ENCODE measurements around the gene REXO1.
A peak's percentile ranks its signal among the peaks of the same experiment; 100 is the strongest.
"Not testable (repeated sequence)": the region's sequence is repeated elsewhere in the genome, so short reads cannot be mapped to it uniquely, and the experiment has no call there.

REXO1 gene, protein sequence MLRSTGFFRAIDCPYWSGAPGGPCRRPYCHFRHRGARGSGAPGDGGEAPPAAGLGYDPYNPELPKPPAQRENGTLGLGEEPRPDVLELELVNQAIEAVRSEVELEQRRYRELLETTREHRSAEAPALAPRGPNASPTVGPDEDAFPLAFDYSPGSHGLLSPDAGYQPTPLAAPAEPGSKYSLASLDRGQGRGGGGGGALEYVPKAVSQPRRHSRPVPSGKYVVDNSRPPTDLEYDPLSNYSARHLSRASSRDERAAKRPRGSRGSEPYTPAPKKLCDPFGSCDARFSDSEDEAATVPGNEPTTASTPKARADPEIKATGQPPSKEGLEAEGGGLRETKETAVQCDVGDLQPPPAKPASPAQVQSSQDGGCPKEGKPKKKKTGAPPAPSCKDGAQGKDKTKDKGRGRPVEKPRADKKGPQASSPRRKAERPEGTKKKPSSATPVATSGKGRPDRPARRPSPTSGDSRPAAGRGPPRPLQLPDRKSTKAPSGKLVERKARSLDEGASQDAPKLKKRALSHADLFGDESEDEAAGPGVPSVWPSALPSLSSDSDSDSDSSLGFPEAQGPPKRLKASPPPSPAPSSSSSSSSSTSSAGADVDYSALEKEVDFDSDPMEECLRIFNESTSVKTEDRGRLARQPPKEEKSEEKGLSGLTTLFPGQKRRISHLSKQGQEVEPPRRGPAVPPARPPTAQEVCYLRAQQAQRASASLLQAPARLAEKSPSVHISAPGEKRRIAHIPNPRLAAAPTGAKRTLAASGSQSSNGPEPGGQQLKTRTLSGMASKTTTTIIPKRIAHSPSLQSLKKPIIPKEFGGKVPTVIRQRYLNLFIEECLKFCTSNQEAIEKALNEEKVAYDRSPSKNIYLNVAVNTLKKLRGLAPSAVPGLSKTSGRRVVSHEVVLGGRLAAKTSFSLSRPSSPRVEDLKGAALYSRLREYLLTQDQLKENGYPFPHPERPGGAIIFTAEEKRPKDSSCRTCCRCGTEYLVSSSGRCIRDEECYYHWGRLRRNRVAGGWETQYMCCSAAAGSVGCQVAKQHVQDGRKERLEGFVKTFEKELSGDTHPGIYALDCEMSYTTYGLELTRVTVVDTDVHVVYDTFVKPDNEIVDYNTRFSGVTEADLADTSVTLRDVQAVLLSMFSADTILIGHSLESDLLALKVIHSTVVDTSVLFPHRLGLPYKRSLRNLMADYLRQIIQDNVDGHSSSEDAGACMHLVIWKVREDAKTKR

DNA sequence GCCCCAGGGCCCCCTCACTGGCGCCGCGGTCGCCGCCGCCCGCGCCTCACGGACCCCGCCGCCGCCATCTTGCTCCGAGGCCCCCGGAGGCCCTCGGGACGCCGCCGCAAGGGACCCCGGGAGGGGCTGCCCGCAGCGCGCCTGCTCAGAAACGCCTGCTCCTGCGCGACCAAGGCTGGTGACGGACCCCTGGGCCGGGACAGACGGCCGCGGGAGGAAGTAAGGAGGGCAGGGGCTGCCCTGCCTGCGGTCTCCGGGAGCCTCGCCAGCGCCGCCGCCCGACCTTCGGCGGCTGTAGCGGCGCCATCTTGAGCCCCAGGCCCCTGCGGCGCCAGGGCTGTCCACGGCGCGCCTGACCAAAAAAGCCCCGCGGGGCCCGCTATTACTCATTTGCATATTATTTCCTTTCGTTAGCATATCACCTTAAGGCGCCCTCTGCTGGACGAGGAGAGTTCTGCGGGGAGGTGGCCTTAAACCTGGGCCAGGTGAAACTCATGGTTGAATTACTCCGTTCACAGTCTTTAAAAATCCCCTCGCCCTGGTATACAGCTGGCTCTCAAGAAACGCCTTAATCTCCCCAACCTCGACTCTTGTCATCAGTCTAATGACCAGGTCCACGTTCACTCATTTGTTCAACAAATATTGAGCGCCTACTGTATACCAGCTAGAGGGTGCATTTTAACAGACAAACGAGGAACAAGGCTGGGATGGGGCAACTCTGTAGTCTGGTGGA lies at the start of gene REXO1:
TSS of gene REXO1 (minus strand) at position 85 of the 733 bp plus-strand sequence. CDS start 125 bp downstream, outside the sequence.
- DNase-seq (ENCODE audit: low read depth): peak; percentile 85

DNA sequence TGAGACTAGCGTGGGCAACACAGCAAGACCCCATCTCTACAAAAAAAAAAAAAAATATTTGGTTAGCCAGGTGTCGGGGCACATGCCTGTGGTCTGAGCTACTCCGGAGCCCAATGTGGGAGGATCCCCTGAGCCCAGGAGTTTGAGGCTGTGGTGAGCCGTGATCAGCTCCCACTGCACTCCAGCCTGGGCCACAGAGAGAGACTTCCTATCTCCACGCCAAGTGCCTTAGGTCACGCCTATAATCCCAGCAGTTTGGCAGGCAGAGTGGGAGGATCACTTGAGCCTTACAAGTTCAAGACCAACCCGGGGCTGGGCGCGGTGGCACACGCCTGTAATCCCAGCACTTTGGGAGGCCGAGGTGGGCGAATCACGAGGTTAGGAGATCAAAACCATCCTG lies 48.2 kb upstream of the REXO1 start:
- DNase-seq (ENCODE audit: low read depth): no peak

DNA sequence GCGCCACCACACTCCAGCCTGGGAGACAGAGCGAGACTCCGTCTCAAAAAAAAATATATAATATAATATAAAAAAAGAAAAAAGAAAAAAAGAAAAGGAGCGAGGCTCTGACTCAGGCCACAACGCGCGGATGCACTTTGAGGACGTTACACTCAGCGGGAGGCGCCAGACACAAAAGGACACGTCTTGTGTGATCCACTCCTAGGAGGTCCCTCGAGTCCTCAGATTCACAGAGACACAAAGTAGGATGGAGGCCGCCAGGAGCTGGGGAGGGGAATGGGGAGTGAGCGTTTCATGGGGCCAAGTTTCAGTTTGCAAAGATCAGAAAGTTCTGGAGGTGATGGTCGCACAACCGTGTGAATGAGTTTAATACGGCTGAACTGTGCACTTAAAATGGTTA lies 45.5 kb upstream of the REXO1 start:
- no peak for DNase-seq (ENCODE audit: low read depth)

DNA sequence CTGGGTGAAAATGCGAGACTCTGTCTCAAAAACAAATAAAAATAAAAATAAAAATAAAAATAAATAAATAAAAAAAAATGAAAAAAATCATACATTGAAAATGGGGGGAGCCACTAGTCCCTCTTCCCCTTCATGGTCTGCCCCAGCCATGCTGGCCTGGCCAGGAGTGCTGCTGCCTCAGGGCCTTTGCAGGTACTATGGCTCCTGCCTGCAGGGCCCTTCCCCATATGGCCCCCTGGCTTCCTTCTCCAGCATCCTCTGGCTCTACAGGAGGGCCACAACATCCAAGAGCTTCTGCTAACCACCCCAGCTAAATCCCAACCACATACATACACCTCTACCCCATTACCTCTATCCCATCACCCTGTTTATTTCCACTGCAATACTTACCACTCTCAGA lies 41.6 kb upstream of the REXO1 start:
- no peak for DNase-seq (ENCODE audit: low read depth)

DNA sequence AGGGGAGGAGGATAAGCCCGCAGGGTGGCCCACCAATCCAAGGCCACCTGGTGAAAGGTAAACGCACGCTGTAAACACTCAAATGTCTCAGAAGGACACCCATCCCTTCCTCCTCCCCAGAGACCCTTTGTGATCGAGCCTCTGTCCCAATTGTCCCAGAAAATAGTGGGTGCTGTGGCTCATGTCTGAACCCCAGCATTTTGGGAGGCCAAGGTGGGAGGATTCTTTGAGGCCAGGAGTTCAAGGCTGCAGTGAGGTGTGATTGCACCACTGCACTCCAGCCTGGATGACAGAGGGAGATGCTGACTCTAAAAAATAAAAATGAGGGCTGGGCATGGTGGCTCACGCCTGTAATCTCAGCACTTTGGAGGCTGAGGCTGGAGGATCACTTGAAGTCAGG lies 40.1 kb upstream of the REXO1 start:
- DNase-seq (ENCODE audit: low read depth): no peak

DNA sequence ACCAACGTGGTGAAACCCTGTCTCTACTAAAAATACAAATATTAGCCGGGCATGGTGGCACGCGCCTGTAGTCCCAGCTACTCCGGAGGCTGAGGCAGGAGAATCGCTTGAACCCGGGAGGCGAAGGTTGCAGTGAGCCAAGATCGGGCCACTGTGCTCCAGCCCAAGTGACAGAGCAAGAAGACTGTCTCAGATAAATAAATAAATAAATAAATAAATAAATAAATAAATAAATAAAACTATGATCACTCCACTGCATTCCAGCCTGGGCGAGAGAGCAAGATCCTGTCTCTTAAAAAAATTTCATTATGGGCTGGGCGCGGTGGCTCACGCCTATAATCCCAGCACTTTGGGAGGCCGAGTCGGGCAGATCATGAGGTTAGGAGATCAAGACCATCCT lies 38.1 kb upstream of the REXO1 start:
- DNase-seq (ENCODE audit: low read depth): not testable (repeated sequence)

DNA sequence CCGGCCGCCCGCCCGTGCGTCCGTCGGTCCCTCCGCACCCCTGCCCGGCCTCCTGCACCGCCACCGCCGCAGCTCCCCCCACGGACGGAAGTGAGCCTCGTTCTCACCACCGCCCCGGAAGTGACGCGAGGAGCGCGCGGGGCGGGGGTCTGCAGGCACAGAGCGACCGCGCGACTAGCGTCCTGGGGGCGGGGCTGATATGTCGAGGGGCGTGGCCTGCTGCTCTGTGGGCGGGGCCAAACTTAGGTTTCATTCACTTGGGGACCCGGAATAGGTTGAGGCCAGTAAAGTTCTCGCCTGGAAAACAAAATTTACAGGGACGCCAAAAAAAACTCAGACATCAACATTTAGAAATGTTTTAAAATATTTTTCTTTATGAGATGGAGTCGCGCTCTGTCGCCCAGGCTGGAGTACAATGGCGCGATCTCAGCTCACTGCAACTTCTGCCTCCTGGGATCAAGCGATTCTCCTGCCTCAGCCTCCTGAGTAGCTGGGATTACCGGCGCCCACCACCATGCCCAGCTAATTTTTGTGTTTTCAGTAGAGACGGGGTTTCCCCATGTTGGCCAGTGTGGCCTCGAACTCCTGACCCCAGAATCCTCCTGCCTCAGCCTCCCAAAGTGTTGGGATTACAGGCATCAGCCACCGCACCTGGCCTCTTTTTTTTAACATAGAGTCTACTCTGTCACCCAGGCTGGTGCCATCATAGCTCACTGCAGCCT lies 37.3 kb upstream of the REXO1 start, which contains the start of gene ABHD17A:
TSS of gene ABHD17A (minus strand) at position 99 of the 722 bp plus-strand sequence. CDS start 3,930 bp downstream, outside the sequence.
- DNase-seq (ENCODE audit: low read depth): peak; percentile 86

DNA sequence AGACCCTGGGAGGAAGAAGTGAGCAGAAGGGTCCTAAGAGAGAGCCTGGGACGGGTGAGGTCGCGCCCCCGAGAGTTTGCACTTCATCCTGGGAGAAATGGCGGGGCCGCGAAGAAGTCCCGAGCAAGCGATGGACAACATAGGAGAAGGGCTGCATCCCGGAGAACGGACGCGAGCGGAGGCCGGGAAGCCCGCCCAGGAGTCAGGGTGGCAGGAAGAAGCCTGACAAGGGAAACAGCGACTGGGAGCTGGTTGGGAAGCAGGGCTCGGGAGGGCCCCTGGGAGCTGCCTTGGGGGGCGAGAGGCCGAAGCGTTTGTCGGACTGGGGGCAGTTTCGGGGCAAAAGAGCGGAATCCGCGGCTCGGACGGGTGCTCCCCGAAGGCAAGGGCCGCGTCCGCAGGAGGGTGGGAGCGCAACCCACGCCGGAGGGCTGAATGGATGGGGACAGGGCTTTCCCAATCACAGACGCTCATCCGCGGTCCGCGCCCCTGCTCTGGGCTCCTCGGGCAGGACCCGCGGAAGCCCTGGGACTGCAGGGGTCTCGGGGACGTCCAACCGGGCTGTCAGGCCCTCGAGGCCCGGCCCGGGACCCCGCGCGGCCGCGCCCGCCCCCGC lies 36.5 kb upstream of the REXO1 start:
- DNase-seq (ENCODE audit: low read depth): no peak

DNA sequence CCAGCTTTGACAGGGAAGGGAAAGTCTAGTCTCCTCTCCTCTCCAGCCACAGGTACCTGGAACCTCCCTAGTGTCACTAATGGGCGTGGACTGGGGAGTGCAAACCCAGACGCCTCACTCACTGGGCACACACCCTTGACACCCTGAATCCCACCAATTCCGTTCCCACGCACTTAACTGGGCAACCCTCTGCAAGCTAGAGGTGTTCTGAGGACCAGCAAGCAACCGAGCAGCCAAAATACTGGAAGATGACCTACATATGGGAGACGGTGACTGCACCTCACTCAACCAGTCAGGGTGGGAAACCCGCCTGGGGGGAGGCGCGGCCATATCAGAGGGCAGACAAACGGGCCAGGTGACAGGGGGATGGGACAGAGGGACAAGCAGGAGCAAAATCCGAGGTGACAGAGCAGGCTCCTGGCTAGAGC lies 36.0 kb upstream of the REXO1 start:
- DNase-seq (ENCODE audit: low read depth): no peak

DNA sequence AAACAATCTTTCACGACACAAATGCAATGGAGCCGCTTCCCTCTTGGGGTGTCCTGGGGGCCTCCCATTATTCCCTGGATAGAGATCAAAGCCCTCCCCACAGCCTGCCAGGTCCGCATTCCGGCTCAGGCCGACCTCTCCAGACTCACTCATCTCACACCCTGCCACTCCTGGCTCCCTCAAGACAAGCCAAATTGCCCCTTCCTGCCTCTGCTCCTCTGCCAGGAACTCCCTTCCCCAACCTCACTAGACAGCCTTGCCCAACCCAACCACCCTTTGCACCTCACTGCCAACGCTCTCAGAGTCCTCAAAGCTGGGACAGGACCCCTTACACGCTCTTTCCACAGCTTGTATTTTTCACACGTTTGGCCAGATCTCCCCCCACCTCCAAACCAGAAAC lies 35.5 kb upstream of the REXO1 start:
- no peak for DNase-seq (ENCODE audit: low read depth)

DNA sequence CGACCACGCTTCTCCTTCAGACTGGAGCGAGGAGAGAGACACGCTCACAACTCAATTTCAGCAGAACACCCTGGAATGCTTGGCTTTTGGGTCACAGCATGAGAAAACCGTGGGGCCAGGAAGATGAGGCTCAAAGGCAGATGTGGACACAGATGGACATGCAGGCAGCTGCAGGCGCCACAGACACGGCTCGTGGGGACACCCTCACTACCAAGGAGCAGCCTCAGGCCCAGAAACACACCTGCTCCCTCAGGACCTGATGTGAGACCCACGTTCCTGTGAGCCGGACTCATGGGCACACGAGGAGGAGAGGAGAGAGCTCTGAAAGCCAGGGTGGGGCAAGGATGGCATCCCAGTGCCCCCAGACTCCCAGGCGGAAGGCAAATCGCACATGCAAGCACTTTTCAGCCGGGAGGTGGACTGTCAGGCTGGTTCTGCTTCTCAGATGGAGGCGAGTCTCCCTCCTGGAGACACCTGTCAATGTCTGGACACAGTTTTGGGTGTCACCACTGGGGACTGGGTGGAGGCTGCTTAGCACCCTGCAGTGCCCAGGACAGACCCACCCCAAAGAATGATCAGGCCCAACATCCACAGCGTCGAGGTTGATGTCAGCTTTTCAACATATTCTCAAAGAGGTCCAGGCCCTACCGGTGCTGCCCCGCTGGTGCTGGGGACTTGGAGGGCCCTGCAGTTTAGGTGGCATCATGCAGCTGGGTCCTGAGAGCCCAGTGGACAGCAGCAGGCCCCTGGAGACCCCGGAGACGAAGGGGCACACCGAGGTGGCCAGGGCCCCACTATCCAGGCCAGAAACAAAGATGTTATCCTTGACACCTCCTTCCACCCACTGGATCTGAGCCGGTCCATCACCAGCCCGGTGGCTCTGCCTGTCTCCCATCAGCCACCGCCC lies 34.8 kb upstream of the REXO1 start:
- DNase-seq (ENCODE audit: low read depth): no peak

DNA sequence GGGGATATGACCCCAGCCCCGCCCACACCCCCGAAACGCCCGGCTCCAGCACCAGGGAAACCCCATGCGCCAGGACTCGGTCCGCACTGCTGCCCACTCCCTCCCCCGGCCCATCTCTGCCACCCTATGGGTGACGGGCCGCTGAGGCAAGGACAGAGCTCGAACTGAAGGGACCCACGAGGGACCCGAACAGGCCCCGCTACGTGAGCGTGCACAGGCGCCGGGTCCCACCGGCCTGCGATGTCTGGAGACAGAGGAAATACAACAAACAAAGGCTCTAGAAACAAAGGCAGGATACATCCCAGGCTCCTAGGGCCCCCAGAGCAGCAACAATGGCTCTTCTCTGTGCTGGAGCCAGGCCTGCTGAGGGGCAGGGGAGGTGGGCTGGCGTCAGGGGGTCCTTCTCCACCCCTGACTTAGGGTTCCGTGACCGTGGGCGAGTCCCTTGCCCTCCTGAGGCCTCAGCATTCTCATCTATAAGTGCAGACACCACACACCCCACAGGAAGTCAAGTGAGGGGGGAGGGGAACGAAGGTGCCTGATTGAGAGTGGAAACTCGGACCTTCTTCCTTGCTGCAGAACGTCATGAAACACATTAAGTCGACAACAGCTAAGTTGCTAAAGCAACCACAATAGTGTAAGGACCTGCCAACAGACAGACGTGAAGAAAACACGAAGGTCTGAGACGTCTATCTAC lies 34.0 kb upstream of the REXO1 start:
- no peak for DNase-seq (ENCODE audit: low read depth)

DNA sequence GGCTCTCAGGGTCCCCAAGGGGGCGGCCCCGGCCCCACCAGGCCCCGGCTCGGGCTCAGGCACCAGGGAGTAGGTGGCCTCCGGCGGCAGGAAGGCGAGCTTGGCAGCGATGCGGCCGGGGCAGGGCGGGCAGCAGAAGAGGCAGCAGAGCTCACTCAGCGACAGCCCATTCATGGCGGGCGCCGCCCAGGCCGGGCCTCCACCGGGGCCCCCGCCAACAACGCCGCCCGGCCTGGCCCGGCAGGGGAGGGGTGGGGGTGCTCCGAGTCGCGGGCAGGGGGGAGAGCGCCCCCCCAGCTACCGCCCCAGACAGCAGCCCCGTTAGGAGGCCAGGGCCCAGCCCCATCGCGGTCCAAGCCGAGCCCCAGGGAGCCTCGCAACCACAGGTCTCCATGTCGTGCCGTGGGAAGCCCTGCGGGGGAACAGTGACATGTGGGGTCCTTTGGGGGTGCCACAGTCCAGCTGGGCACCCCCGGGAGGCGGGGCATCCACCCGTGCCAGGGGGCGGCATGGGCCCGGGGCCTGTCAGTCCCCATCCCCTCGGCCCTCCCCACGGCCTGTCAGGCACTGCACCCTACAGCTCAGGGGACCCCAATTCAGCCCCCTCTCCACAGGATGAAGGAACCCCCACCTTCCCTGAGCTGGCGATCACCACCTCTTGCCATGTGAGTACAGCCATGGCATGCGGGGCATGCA lies 33.3 kb upstream of the REXO1 start:
- not testable (repeated sequence) for DNase-seq (ENCODE audit: low read depth)

DNA sequence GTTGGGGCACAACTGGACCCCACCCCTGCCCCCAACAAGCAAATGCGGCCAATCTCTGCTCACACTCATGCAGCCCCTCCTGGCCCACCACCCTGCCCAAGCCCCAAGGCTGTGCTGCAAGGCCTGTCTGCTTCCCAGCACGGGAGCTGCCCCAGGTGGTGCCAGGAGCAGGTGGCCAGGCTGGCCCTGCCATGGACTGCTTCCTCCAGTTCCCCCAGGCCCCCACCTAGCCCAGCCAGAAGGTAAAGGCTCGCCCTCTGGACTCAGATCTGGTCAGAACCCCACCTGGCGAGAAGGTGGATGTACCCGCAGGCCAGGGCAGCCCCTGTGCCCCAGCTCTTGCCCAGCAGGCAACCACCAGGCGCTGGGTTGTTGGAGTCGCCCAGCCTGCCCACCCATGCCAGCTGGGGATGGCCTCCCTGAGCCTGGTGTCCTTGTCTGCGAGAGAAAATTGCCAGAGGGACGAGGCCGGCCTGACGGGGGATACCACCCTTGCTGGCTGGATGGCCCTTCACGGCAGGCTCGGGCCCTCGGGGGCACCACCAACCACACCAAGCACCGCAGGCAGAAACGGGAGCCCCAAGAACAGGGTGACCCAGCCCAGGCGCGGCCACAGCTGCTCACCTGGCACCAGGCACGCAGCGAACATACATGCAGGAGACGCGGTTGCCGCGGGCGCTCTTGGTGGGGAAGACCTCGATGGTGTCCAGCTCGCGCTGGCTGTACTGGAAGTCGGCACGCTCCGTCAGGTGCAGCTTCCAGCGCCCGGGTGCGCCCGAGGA lies 32.5 kb upstream of the REXO1 start:
- no peak for DNase-seq (ENCODE audit: low read depth)

DNA sequence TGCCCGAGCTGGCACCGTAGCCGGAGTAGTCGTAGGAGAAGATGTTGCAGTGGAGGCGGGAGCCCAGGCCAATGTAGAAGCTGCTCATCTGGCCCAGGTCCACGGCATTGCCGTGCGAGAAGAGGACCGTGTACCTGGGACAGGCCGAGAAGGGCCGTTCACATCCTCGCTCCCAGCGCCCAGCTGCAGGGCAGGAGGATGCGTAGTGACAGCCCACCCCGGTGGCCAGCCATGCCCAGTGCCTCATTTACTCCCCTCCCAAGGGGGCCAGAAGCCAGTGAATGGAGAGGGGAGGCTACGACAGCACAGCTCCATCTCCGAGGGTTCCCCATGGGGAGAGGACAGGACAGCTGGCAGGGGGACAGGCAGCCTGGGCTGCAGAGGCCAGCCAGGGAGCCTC lies 31.7 kb upstream of the REXO1 start:
- not testable (repeated sequence) for DNase-seq (ENCODE audit: low read depth)

DNA sequence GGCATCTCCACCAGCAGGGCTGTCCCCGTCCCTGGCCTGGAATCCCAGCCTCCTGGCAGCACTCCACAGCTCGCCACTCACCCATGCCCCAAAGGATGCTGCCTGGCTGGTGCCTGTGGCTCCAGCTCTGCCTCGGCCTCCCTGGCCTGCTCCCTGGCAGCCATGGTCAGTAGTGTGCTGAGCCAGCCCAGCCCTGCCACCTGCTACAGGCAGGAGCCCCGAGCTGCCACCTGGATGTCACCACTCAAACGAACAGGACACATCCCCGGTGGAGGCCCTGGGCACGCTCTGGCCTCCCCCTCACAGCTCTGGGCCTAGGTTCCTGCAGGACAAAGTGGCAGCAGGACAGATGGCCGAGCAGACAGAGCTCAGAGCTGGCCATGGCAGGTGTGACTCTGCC lies 30.3 kb upstream of the REXO1 start:
- DNase-seq (ENCODE audit: low read depth): not testable (repeated sequence)

DNA sequence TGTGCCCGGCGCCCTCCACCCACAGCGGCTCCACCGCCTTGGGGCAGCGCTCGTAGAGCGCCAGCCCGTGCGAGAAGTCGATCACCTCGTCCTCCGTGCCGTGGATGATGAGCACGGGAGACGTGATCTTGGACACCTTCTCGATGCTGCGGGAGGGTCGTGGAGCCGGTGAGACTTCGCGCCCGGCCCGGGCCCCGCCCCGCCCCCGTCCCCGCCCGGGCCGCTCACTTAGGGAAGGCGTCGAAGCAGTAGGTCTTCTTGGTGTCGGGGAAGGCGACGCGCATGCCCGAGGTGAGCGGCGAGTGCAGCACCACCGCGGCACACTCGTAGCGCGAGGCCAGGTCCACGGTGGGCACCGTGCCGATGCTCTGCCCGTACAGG lies 29.0 kb upstream of the REXO1 start:
- not testable (repeated sequence) for DNase-seq (ENCODE audit: low read depth)

All from GM04504 (cell line).